GM23338 (cell line): Measurements from ENCODE around the gene MINDY3. TPM values are rescaled to one million over a fixed set of nuclear protein-coding genes. Genes with fewer than 3 reads are reported as not detected.
A peak's percentile ranks its signal among the peaks of the same experiment; 100 is the strongest.

Experiments used
- ATAC-seq: fragments of 200-7000 bp; cut with Tn5 transposase; 3 replicates; pipeline ENCODE4 v1.9.1; 2020
- DNase-seq: peaks from one replicate; pipeline ENCODE4 v3.0.0-alpha.2; 2015; ENCODE audit warnings: low spot score
- H2AFZ ChIP-seq: fragments of 200-600 bp; sonication (generic); 2 replicates; pipeline ENCODE4 v1.8.0; 2016; ENCODE audit warnings: antibody characterized with exemption, mild to moderate bottlenecking, moderate library complexity
- H3F3A ChIP-seq: fragments of 200-600 bp; sonication (generic); replicated peaks from 2 replicates; pipeline ENCODE4 v1.8.0; 2017; ENCODE audit warnings: antibody characterized with exemption, mixed run types, low read depth
- H3K27ac ChIP-seq: fragments of 200-600 bp; sonication (generic); 2 replicates; pipeline ENCODE4 v1.6.1; 2016; ENCODE audit warnings: low read depth
- H3K27me3 ChIP-seq: fragments of 200-600 bp; sonication (generic); 2 replicates; pipeline ENCODE4 v1.8.0; 2016; ENCODE audit warnings: mild to moderate bottlenecking, mixed run types, moderate library complexity; ENCODE audit not compliant: insufficient read depth
- H3K36me3 ChIP-seq: fragments of 200-600 bp; sonication (generic); 2 replicates; pipeline ENCODE4 v1.8.0; 2016; ENCODE audit warnings: mild to moderate bottlenecking; ENCODE audit not compliant: insufficient read depth
- H3K4me1 ChIP-seq: fragments of 200-600 bp; sonication (generic); 2 replicates; pipeline ENCODE4 v1.8.0; 2016; ENCODE audit warnings: mild to moderate bottlenecking, moderate library complexity; ENCODE audit not compliant: insufficient read depth
- H3K4me2 ChIP-seq: fragments of 200-600 bp; sonication (generic); 2 replicates; pipeline ENCODE4 v1.7.1; 2017; ENCODE audit warnings: mixed run types
- H3K4me3 ChIP-seq: fragments of 200-600 bp; sonication (generic); 2 replicates; pipeline ENCODE4 v1.6.1; 2016; ENCODE audit warnings: mixed run types
- H3K79me2 ChIP-seq: fragments of 200-600 bp; sonication (generic); replicated peaks from 2 replicates; pipeline ENCODE4 v1.8.0; 2017; ENCODE audit warnings: mild to moderate bottlenecking; ENCODE audit not compliant: insufficient read depth
- H3K9me2 ChIP-seq: fragments of 200-600 bp; sonication (generic); 2 replicates; pipeline ENCODE4 v1.8.0; 2017; ENCODE audit not compliant: insufficient read depth
- H4K20me1 ChIP-seq: fragments of 200-600 bp; sonication (generic); replicated peaks from 2 replicates; pipeline ENCODE4 v1.8.0; 2017; ENCODE audit warnings: mild to moderate bottlenecking; ENCODE audit not compliant: insufficient read depth
- H3K27ac Mint-ChIP-seq: 2 replicates; pipeline ENCODE4 v1.8.0; 2020; ENCODE audit warnings: inconsistent platforms, mild to moderate bottlenecking, moderate library complexity, mixed read lengths
- H3K27me3 Mint-ChIP-seq: 3 replicates; pipeline ENCODE4 v1.8.0; 2022; ENCODE audit warnings: low read depth, mild to moderate bottlenecking, moderate library complexity, mixed read lengths, inconsistent platforms; ENCODE audit not compliant: insufficient read depth, poor library complexity
- H3K36me3 Mint-ChIP-seq: 3 replicates; pipeline ENCODE4 v1.8.0; 2021; ENCODE audit warnings: low read depth, mild to moderate bottlenecking, inconsistent platforms, moderate library complexity, mixed read lengths
- H3K4me1 Mint-ChIP-seq: 3 replicates; pipeline ENCODE4 v1.8.0; 2020; ENCODE audit warnings: mild to moderate bottlenecking, inconsistent platforms, mixed read lengths
- H3K4me3 Mint-ChIP-seq: 3 replicates; pipeline ENCODE4 v1.8.0; 2021; ENCODE audit warnings: moderate library complexity, mild to moderate bottlenecking, inconsistent platforms, mixed read lengths
- H3K9me3 Mint-ChIP-seq: 3 replicates; pipeline ENCODE4 v1.8.0; 2020; ENCODE audit warnings: moderate library complexity, mild to moderate bottlenecking, inconsistent platforms, mixed read lengths
- CREB1 ChIP-seq: fragments of 250-450 bp; sonication (Bioruptor Pico); IDR thresholded peaks from 2 replicates; pipeline ENCODE4 v1.5.0; 2020; ENCODE audit warnings: low read depth, mild to moderate bottlenecking, moderate library complexity
- EZH2 ChIP-seq: fragments of 200-600 bp; sonication (generic); IDR thresholded peaks from one replicate; pipeline ENCODE4 v1.8.0; 2017; ENCODE audit warnings: antibody characterized with exemption, mild to moderate bottlenecking, low read depth; ENCODE audit not compliant: unreplicated experiment
- EZH2phosphoT487 ChIP-seq: fragments of 200-600 bp; sonication (generic); IDR thresholded peaks from one replicate; pipeline ENCODE4 v1.8.1; 2018; ENCODE audit warnings: antibody characterized with exemption; ENCODE audit not compliant: unreplicated experiment
- JUNB ChIP-seq: IDR thresholded peaks from one replicate; pipeline ENCODE4 v1.6.1; 2016; ENCODE audit warnings: antibody characterized with exemption; ENCODE audit not compliant: unreplicated experiment
- NANOG ChIP-seq: IDR thresholded peaks from 2 replicates; pipeline ENCODE4 v1.6.1; 2016; ENCODE audit warnings: antibody characterized with exemption, borderline replicate concordance
- POLR2AphosphoS5 ChIP-seq: IDR thresholded peaks from 2 replicates; pipeline ENCODE4 v1.6.1; 2016; ENCODE audit warnings: antibody characterized with exemption, low read depth
- REST ChIP-seq: IDR thresholded peaks from one replicate; pipeline ENCODE4 v1.6.1; 2018; ENCODE audit warnings: antibody characterized with exemption; ENCODE audit not compliant: unreplicated experiment
- STAT1 ChIP-seq: IDR thresholded peaks from one replicate; pipeline ENCODE4 v1.6.1; 2016; ENCODE audit warnings: antibody characterized with exemption; ENCODE audit not compliant: unreplicated experiment
- ZNF114 ChIP-seq: fragments of 250-450 bp; sonication (Bioruptor Pico); IDR thresholded peaks from 2 replicates; pipeline ENCODE4 v1.5.0; 2020; ENCODE audit warnings: mild to moderate bottlenecking, moderate library complexity
- ZNF331 ChIP-seq: fragments of 250-450 bp; sonication (Bioruptor Pico); IDR thresholded peaks from 2 replicates; pipeline ENCODE4 v1.5.0; 2020; ENCODE audit warnings: low read depth, mild to moderate bottlenecking, moderate library complexity
- long read RNA-seq: library from polyadenylated mRNA; unstranded; transcript quantifications from one replicate; pipeline ENCODE4 v2.0.0, GENCODE V29; 2020; ENCODE audit not compliant: unreplicated experiment
- polyA plus RNA-seq: library from polyadenylated mRNA; unstranded; fragments of >200 nt; fragmentation: Nextera tagmentation; extraction: Ambion mirVana; gene quantifications from 2 replicates; pipeline ENCODE4 v1.2.1, GENCODE V29; 2016
- total RNA-seq: library from RNA; depleted of rRNA; stranded (reverse); fragments of >200 nt; shearing (Covaris generic); gene quantifications from 2 replicates; pipeline ENCODE4 v1.2.3, GENCODE V29; 2014; rRNA removed
- TF ChIP-seq, protein P1 (sequence below): IDR thresholded peaks from 2 replicates; pipeline ENCODE4 v1.6.1; 2016; ENCODE audit warnings: antibody characterized with exemption

MINDY3 gene
- total RNA-seq (13.6 and 15.1 TPM in 2 replicates), polyA plus RNA-seq (6.8 and 10.2 TPM in 2 replicates)
- long read RNA-seq, transcript MINDY3-201 (15 exons, 2,381 nt), result major isoform, 8 of 11 reads
- long read RNA-seq, partial matches to known transcripts, result 1 of 11 reads
- long read RNA-seq, other reads (novel, unspliced or antisense), result 2 of 11 reads

DNA sequence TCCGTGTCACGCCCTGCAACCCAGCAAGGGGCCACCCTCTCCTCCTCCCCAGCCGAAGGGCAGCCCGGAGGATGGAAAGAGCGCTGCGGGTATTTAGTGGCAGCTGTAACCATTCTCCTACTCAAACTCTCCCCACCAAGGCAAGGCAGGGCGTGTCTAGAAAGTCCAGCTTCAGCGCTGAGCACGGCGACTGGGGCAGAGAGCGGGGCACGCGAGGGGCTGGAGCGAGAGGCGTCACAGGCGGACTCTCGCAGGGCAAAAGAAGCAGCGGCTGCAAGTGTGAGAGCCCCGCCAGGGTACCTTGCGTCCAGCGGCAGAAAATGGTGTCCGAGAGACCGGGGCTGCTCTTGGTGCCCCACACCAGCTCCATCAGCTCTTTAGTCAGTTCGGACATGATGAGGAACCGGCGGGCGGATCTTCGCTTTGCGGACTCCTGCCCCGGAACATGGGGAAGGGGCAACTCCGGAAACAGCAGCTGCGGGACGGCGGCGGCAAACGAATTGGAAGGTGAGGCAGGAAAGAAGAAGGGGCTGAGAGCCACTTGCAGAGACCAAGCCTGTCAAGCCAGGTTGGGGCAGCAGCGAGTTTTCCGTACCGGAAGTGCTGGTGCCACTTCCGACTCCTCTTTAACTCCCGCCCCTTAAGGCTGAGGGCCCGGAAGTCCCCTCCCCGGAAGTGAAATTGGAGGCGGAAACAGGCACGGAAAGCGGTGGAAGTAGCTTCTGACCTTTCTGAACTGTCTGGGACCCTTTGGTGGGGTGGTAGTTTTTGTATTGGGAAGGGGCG, at the start of gene MINDY3:
TSS of gene MINDY3 (minus strand) at position 602 of the 786 bp plus-strand sequence. CDS start at position 394, 208 bp downstream.
- no peaks in the 10 kb centered on the region for H3F3A ChIP-seq
- peak within 1 kb of the TSS; percentile 89 for H3K4me3 ChIP-seq
- peaks cover 3% of the 10 kb centered on the region; the same call in 1 of the 2 replicates for H3K4me1 ChIP-seq
- H3K9me2 ChIP-seq, result peaks cover 19% of the 10 kb centered on the region
- H3K79me2 ChIP-seq, result peaks cover 27% of the 10 kb centered on the region
- H2AFZ ChIP-seq, result peak within 1 kb of the TSS; percentile 98
- Mint-ChIP-seq H3K4me1 (peaks cover 7% of the 10 kb centered on the region; the same call in 2 of the 3 replicates), H3K36me3 (no peaks in the 10 kb centered on the region; the same call in 2 of the 3 replicates), H3K4me3 (peak within 1 kb of the TSS; percentile 99), H3K9me3 (peaks cover 5% of the 10 kb centered on the region; the same call in 2 of the 3 replicates), H3K27me3 (peaks cover 16% of the 10 kb centered on the region), H3K27ac (peak within 1 kb of the TSS; percentile 65)
- H3K4me2 ChIP-seq, result peak within 1 kb of the TSS; percentile 90
- DNase-seq (peak; percentile 73), ATAC-seq (peak; percentile 99)
- H3K36me3 ChIP-seq, result no peaks in the 10 kb centered on the region
- H3K27me3 ChIP-seq, result peaks cover 34% of the 10 kb centered on the region
- H4K20me1 ChIP-seq, result 0 out of 2 replicates have a peak, but pooled peaks cover 6% of the 10 kb centered on the region
- peak; percentile 51 for TF ChIP-seq POLR2AphosphoS5
- TF ChIP-seq, protein P1, sequence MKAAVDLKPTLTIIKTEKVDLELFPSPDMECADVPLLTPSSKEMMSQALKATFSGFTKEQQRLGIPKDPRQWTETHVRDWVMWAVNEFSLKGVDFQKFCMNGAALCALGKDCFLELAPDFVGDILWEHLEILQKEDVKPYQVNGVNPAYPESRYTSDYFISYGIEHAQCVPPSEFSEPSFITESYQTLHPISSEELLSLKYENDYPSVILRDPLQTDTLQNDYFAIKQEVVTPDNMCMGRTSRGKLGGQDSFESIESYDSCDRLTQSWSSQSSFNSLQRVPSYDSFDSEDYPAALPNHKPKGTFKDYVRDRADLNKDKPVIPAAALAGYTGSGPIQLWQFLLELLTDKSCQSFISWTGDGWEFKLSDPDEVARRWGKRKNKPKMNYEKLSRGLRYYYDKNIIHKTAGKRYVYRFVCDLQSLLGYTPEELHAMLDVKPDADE, result peak; percentile 52; the same call in 1 of the 2 replicates
- TF ChIP-seq ZNF331 (CRISPR knock-in tag), result peak; percentile 66
- TF ChIP-seq EZH2, result no peak
- no peak within 1 kb of the TSS for H3K27ac ChIP-seq

- no peak overlapping the region for H3K27ac Mint-ChIP-seq
- Histone ChIP-seq H3K4me1 (no peaks in the 10 kb centered on the region), H2AFZ (no peak overlapping the region), H3K79me2 (no peaks in the 10 kb centered on the region), H3F3A (no peaks in the 10 kb centered on the region), H3K4me3 (no peak overlapping the region), H3K27ac (peak overlapping the region; percentile 12; the same call in 1 of the 2 replicates), H4K20me1 (no peaks in the 10 kb centered on the region), H3K36me3 (no peaks in the 10 kb centered on the region), H3K9me2 (no peaks in the 10 kb centered on the region), H3K27me3 (no peaks in the 10 kb centered on the region), H3K4me2 (no peak overlapping the region)
- H3K36me3 Mint-ChIP-seq, result no peaks in the 10 kb centered on the region
- H3K9me3 Mint-ChIP-seq, result no peaks in the 10 kb centered on the region
- ATAC-seq, result peak; percentile 69
- H3K4me3 Mint-ChIP-seq, result no peak overlapping the region
- peak; percentile 76 for DNase-seq
- H3K4me1 Mint-ChIP-seq, result peaks cover 8% of the 10 kb centered on the region
- peaks cover 6% of the 10 kb centered on the region for H3K27me3 Mint-ChIP-seq
- TF ChIP-seq, protein P1, result no peak
- TF ChIP-seq NANOG, result no peak
- TF ChIP-seq EZH2phosphoT487, result no peak
- no peak for TF ChIP-seq REST
- no peak for TF ChIP-seq CREB1 (CRISPR knock-in tag)
- no peak for TF ChIP-seq JUNB
- TF ChIP-seq ZNF331 (CRISPR knock-in tag), result no peak
- TF ChIP-seq STAT1, result no peak
- no peak for TF ChIP-seq ZNF114
These were observed 41.6 kb upstream of the MINDY3 start for GRCh38 chr10:15901889-15902288.
